DND-41 (cell line): ENCODE data around the gene TRPM3.

Experiments used
- ATAC-seq: fragments of 200-7000 bp; cut with Tn5 transposase; 3 replicates; pipeline ENCODE4 v1.9.1; 2021; ENCODE audit warnings: low read depth; ENCODE audit not compliant: insufficient read depth
- DNase-seq: peaks from one replicate; pipeline ENCODE4 v3.0.0-alpha.2; 2020
- H2AFZ ChIP-seq: 2 replicates; pipeline ENCODE4 v1.6.0; 2012; ENCODE audit warnings: low read depth, low read length
- H3K27ac ChIP-seq: 2 replicates; pipeline ENCODE4 v1.5.1; 2012; ENCODE audit warnings: low read length, inconsistent platforms
- H3K27me3 ChIP-seq: fragments of 200-600 bp; sonication (generic); 2 replicates; pipeline ENCODE4 v1.6.0; 2012; ENCODE audit warnings: low read length, mild to moderate bottlenecking, inconsistent platforms; ENCODE audit not compliant: insufficient read depth, poor library complexity
- H3K36me3 ChIP-seq: 2 replicates; pipeline ENCODE4 v1.5.1; 2012; ENCODE audit warnings: low read length, inconsistent platforms; ENCODE audit not compliant: insufficient read depth
- H3K4me1 ChIP-seq: 2 replicates; pipeline ENCODE4 v1.5.1; 2012; ENCODE audit warnings: mild to moderate bottlenecking, low read length; ENCODE audit not compliant: insufficient read depth
- H3K4me2 ChIP-seq: 2 replicates; pipeline ENCODE4 v1.6.0; 2012; ENCODE audit warnings: mild to moderate bottlenecking, moderate library complexity, low read length, inconsistent platforms; ENCODE audit not compliant: insufficient read depth
- H3K4me3 ChIP-seq, 2 experiments: fragments of 200-600 bp in 1 of 2; shearing (Covaris generic) in 1 of 2; 2 replicates each; pipeline ENCODE4 v1.5.1; 2012 to 2016; ENCODE audit warnings: inconsistent platforms in 2 of 2, low read length in 2 of 2, mild to moderate bottlenecking in 2 of 2, low read depth in 1 of 2, moderate library complexity in 1 of 2
- H3K79me2 ChIP-seq: 2 replicates; pipeline ENCODE4 v1.6.0; 2012; ENCODE audit warnings: low read length, inconsistent platforms; ENCODE audit not compliant: insufficient read depth
- H3K9ac ChIP-seq: 2 replicates; pipeline ENCODE4 v1.6.0; 2012; ENCODE audit warnings: low read depth, mild to moderate bottlenecking, inconsistent platforms, low read length, moderate library complexity
- H3K9me3 ChIP-seq: 2 replicates; pipeline ENCODE4 v1.5.1; 2012; ENCODE audit warnings: low read length, moderate library complexity, mild to moderate bottlenecking, inconsistent platforms; ENCODE audit not compliant: insufficient read depth, severe bottlenecking
- H4K20me1 ChIP-seq: 2 replicates; pipeline ENCODE4 v1.6.0; 2012; ENCODE audit warnings: low read length; ENCODE audit not compliant: insufficient read depth
- EZH2 ChIP-seq: IDR thresholded peaks from 3 replicates; pipeline ENCODE4 v1.6.1; 2012; ENCODE audit warnings: borderline replicate concordance, low read depth, mild to moderate bottlenecking, moderate library complexity, low read length, inconsistent platforms; ENCODE audit not compliant: severe bottlenecking
- TF ChIP-seq, protein P1 (sequence below): IDR thresholded peaks from 2 replicates; pipeline ENCODE4 v1.5.1; 2012; ENCODE audit warnings: borderline replicate concordance, low read length, moderate library complexity, mild to moderate bottlenecking; ENCODE audit not compliant: poor library complexity, severe bottlenecking; ENCODE audit errors: extremely low read depth

The TRPM3 gene

DNA sequence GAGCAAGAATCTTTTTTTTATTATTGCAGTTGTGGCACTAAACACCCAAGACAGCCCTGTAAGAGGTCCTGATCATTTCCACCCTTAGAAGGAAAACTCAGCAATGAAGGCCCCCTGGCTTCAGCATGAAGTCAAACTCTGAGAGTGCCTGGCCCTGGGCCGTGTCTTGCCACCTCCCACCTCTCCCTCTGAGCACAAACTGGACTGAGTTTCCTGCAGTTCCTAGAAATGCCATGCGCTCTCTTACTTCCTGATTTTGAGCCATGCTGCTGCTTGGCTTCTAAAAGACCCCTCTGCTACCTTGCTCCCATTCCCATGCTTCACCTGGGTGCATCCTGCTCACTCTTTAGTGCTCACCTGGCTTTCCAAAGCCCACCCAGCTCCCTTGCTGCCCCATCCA is 566.5 kb downstream of the TRPM3 start:
- no peak overlapping the region for H3K9ac ChIP-seq
- ATAC-seq (no peak), DNase-seq (no peak)
- H4K20me1 ChIP-seq: no peaks in the 10 kb centered on the region
- TF ChIP-seq, protein P1, sequence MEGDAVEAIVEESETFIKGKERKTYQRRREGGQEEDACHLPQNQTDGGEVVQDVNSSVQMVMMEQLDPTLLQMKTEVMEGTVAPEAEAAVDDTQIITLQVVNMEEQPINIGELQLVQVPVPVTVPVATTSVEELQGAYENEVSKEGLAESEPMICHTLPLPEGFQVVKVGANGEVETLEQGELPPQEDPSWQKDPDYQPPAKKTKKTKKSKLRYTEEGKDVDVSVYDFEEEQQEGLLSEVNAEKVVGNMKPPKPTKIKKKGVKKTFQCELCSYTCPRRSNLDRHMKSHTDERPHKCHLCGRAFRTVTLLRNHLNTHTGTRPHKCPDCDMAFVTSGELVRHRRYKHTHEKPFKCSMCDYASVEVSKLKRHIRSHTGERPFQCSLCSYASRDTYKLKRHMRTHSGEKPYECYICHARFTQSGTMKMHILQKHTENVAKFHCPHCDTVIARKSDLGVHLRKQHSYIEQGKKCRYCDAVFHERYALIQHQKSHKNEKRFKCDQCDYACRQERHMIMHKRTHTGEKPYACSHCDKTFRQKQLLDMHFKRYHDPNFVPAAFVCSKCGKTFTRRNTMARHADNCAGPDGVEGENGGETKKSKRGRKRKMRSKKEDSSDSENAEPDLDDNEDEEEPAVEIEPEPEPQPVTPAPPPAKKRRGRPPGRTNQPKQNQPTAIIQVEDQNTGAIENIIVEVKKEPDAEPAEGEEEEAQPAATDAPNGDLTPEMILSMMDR: no peak
- TF ChIP-seq EZH2: no peak
- no peak overlapping the region for H3K4me3 ChIP-seq
- H3K9me3 ChIP-seq: no peaks in the 10 kb centered on the region
- H2AFZ ChIP-seq: no peak overlapping the region
- no peak overlapping the region for H3K27ac ChIP-seq
- no peaks in the 10 kb centered on the region for H3K79me2 ChIP-seq
- no peak overlapping the region for H3K4me2 ChIP-seq
- H3K27me3 ChIP-seq: no peaks in the 10 kb centered on the region
- no peaks in the 10 kb centered on the region for H3K4me1 ChIP-seq
- no peaks in the 10 kb centered on the region for H3K36me3 ChIP-seq

DNA sequence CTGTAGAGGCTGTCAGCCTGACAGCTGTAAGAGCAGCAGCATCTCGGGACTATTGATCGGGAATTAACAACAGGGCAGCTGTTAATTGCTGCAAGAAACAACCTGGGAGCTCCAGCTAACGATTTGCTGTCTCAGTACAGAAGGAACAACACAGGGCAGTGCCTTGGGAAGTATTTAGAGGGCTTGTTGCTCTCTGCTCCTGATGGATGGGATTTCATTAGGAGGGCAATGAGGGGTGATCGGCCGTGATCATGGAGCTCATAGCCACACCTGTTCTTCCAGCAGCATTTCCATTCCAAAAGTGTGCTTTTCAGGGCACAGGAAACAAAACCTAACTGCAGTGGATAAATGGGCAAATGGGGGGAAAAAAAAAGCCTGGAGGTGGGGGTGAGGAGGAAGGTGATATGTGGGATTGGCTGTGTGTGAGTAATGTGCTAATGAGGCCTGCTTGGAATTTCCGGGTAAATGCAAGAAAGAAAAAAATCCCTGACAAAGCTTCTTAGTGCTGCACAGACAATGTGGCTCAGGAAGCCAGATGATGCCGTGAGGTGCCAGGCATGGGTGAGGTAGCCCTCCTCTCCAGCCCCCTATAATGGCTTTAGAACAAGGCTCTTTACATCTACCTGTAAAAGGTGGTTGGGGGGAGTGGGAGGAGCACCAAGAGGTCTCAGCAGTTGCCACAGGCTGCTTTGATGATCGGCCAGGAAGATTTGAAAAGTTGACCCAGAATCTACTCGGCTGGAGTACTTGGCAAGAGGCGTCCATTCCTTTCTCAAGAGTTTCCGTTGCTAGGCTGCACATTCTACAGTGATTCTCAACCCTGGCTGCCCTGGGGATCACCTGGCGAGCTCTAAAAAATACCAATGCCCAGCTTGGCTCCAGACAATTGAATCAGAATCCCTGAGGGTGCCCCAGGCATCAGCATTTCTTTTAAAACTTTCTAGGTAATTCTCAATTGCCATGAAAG is 567.4 kb downstream of the TRPM3 start:
- DNase-seq (no peak), ATAC-seq (no peak)
- H3K79me2 ChIP-seq: no peaks in the 10 kb centered on the region
- H3K27me3 ChIP-seq: no peaks in the 10 kb centered on the region
- H3K4me1 ChIP-seq: no peaks in the 10 kb centered on the region
- no peaks in the 10 kb centered on the region for H4K20me1 ChIP-seq
- H3K36me3 ChIP-seq: no peaks in the 10 kb centered on the region
- H3K9me3 ChIP-seq: no peaks in the 10 kb centered on the region
- no peak overlapping the region for H2AFZ ChIP-seq
- H3K4me2 ChIP-seq: no peak overlapping the region
- no peak overlapping the region for H3K27ac ChIP-seq
- TF ChIP-seq, protein P1: no peak
- TF ChIP-seq EZH2: no peak
- no peak overlapping the region for H3K4me3 ChIP-seq
- H3K9ac ChIP-seq: no peak overlapping the region

DNA sequence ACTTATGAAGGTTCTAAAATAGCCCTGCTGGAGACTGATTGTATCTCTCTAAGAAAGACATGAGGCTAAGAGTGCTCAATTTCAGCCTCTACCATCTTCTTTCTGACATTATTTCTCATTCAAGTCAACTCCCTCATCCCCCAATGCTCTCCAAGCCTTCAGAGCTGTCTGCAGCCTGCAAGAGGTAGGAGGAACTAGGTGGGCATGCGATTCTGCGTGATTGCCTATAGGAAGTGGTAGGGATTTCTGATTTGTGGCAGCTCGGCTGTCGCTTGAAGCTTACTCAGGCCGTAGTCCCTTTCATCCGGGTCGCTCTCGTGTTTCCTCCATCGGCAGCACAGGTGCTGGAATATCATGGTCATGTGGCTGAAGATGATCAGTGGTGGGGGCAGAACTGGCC is 568.9 kb downstream of the TRPM3 start:
- Histone ChIP-seq H3K9me3 (no peaks in the 10 kb centered on the region), H3K79me2 (no peaks in the 10 kb centered on the region), H4K20me1 (no peaks in the 10 kb centered on the region), H3K36me3 (no peaks in the 10 kb centered on the region), H3K4me3 (no peak overlapping the region), H3K4me2 (no peak overlapping the region), H3K27ac (no peak overlapping the region), H3K27me3 (no peaks in the 10 kb centered on the region), H3K9ac (no peak overlapping the region), H3K4me1 (no peaks in the 10 kb centered on the region), H2AFZ (no peak overlapping the region)
- ATAC-seq: no peak
- TF ChIP-seq, protein P1: no peak
- no peak for TF ChIP-seq EZH2
- no peak for DNase-seq
